ENCODE results near the gene JPH2.
A peak's percentile ranks its signal among the peaks of the same experiment; 100 is the strongest.

Gene JPH2

GRCh38 chr20:44074252-44075151 is 112.5 kb downstream of the JPH2 start:
- DNase-seq, result no peak

GRCh38 chr20:44073675-44074071 is 113.3 kb downstream of the JPH2 start:
- DNase-seq, result no peak

- DNase-seq, result no peak
Observed at GRCh38 chr20:44073011-44073674, 113.8 kb downstream of the JPH2 start.

GRCh38 chr20:44072384-44072783 is 114.6 kb downstream of the JPH2 start:
- no peak for DNase-seq

- DNase-seq, result no peak
Observed at GRCh38 chr20:44071526-44072111, 115.4 kb downstream of the JPH2 start.

- DNase-seq, result no peak
Observed at GRCh38 chr20:44071057-44071456, 115.9 kb downstream of the JPH2 start.

GRCh38 chr20:44070139-44070900 is 116.7 kb downstream of the JPH2 start:
- DNase-seq, result no peak

GRCh38 chr20:44069203-44070011 is 117.6 kb downstream of the JPH2 start:
- no peak for DNase-seq

- DNase-seq, result peak; percentile 15
Observed at GRCh38 chr20:44068316-44069201, 118.4 kb downstream of the JPH2 start.

- DNase-seq, result no peak
Observed at GRCh38 chr20:44067650-44068081, 119.3 kb downstream of the JPH2 start.

- DNase-seq, result no peak
Observed at GRCh38 chr20:44066645-44067606, 120.1 kb downstream of the JPH2 start.

- no peak for DNase-seq
Observed at GRCh38 chr20:44065401-44066340, 121.3 kb downstream of the JPH2 start.

GRCh38 chr20:44064501-44065400 is 122.2 kb downstream of the JPH2 start:
- DNase-seq, result no peak

Data from activated gamma-delta T cell (primary cell).